Measurements from ENCODE around the gene ACO2. TPM values are rescaled to one million over a fixed set of nuclear protein-coding genes. Genes with fewer than 3 reads are reported as not detected.
A peak's percentile ranks its signal among the peaks of the same experiment; 100 is the strongest.

ACO2 gene
- total RNA-seq, 1 donor from 2014 or later: 103 TPM

- no peak for TF ChIP-seq CTCF (IDR thresholded peaks at IDR 0.05; ENCODE audit: insufficient read depth, low read length, poor library complexity, severe bottlenecking)
- no peaks in the 10 kb centered on the region for H3K27me3 ChIP-seq (ENCODE audit: control insufficient read depth, insufficient read depth, low read length)
- DNase-seq (ENCODE audit: low read depth): no peak
- H3K36me3 ChIP-seq (ENCODE audit: control insufficient read depth, insufficient read depth, low read length): no peaks in the 10 kb centered on the region
- H3K4me3 ChIP-seq (ENCODE audit: low read depth, low read length): peak overlapping the region; percentile 53
Observed at GRCh38 chr22:41561788-41562187, 92.9 kb downstream of the ACO2 start.

DNA sequence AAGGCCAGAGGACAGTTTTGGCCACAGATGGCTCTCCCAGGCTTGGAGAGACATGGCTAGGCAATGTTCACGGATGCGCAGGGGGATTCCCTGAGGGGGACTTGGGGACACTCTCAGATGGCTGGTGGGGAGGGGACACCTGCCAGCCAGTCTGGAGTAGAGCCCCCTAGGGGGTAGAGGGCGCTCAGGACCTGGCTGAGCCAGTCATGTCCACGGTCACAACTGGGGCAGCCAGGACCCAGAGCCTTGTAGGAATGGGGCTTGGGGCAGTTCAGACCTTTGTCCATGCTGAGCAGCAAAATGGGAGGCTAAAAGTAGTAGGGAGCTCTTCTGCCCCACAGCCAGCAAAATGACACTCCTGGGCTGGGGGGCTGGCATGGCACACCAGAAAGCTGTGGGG is 93.5 kb downstream of the ACO2 start:
- Histone ChIP-seq H3K27me3 (ENCODE audit: control insufficient read depth, insufficient read depth, low read length) (no peaks in the 10 kb centered on the region), H3K36me3 (ENCODE audit: control insufficient read depth, insufficient read depth, low read length) (no peaks in the 10 kb centered on the region), H3K4me3 (ENCODE audit: low read depth, low read length) (no peak overlapping the region)
- TF ChIP-seq CTCF (IDR thresholded peaks at IDR 0.05; ENCODE audit: insufficient read depth, low read length, poor library complexity, severe bottlenecking): no peak
- no peak for DNase-seq (ENCODE audit: low read depth)

DNA sequence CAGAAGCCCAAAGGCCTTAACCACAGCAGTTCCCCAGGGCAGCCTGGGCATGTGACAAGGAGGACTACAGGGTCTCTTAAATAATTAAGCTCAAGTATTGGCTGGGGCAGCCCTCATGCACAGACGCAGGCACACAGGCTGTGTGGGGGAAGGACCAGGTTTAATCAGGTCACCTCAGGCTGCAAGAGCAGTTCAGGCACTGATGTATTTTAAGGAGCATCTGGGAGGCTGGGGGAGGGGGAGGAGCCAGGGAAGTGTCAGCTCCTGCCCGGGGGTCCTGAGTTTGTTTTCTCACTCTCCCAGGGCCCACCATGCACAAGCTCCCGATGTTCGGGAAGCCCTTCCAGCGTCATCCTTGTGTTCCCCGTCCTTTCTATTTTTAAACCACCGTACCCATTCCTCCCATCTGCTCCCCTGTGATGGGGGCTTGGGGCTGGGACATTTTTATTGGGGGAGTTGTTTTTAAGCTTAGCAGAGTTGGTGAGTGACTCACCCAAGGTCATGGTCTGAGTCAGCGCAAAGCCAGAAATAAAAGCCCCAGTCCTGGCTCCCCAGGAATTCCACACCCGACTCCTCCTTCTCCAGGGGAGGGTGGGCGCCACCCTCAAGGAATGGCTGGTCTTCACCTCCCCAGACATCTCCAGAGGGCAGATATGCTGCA is 94.3 kb downstream of the ACO2 start:
- no peak for TF ChIP-seq CTCF (IDR thresholded peaks at IDR 0.05; ENCODE audit: insufficient read depth, low read length, poor library complexity, severe bottlenecking)
- Histone ChIP-seq H3K27me3 (ENCODE audit: control insufficient read depth, insufficient read depth, low read length) (no peaks in the 10 kb centered on the region), H3K36me3 (ENCODE audit: control insufficient read depth, insufficient read depth, low read length) (no peaks in the 10 kb centered on the region), H3K4me3 (ENCODE audit: low read depth, low read length) (no peak overlapping the region)
- peak; percentile 68 for DNase-seq (ENCODE audit: low read depth)

- H3K27me3 ChIP-seq (ENCODE audit: control insufficient read depth, insufficient read depth, low read length): no peaks in the 10 kb centered on the region
- no peaks in the 10 kb centered on the region for H3K36me3 ChIP-seq (ENCODE audit: control insufficient read depth, insufficient read depth, low read length)
- no peak overlapping the region for H3K4me3 ChIP-seq (ENCODE audit: low read depth, low read length)
- no peak for TF ChIP-seq CTCF (IDR thresholded peaks at IDR 0.05; ENCODE audit: insufficient read depth, low read length, poor library complexity, severe bottlenecking)
- no peak for DNase-seq (ENCODE audit: low read depth)
Observed at GRCh38 chr22:41564563-41564962, 95.6 kb downstream of the ACO2 start.

- no peak for DNase-seq (ENCODE audit: low read depth)
Observed at GRCh38 chr22:41565403-41566054, 96.6 kb downstream of the ACO2 start.

More at GRCh38 chr22:41565403-41566054, 96.6 kb downstream of the ACO2 start:
- Histone ChIP-seq H3K27me3 (ENCODE audit: control insufficient read depth, insufficient read depth, low read length) (no peaks in the 10 kb centered on the region), H3K36me3 (ENCODE audit: control insufficient read depth, insufficient read depth, low read length) (no peaks in the 10 kb centered on the region), H3K4me3 (ENCODE audit: low read depth, low read length) (no peak overlapping the region)
- no peak for TF ChIP-seq CTCF (IDR thresholded peaks at IDR 0.05; ENCODE audit: insufficient read depth, low read length, poor library complexity, severe bottlenecking)

Measured in kidney epithelial cell (primary cell).